ENCODE measurements around the gene EHBP1L1. TPM values are rescaled to one million over a fixed set of nuclear protein-coding genes. Genes with fewer than 3 reads are reported as not detected.

EHBP1L1 gene
- total RNA-seq, 2 experiments from 2014 or later: 94.0 to 99.4 TPM

- CTCF ChIA-PET: interaction anchor here (0.6 to 1.6 kb wide), 4 partner anchors 16 to 177 kb away, joined by 3 to 5 read pairs (median 4); no protein-coding TSS in a partner anchor
- DNase-seq (no peak), ATAC-seq (no peak)
- POLR2A ChIA-PET: interaction anchor here (0.6 to 23.0 kb wide), 7 partner anchors 10 to 334 kb away, joined by 3 to 320 read pairs (median 4); partner anchors contain the start of genes MALAT1, PCNX3 and RELA
- Mint-ChIP-seq H3K9me3 (no peaks in the 10 kb centered on the region), H3K4me1 (ENCODE audit: low read depth) (peaks cover 37% of the 10 kb centered on the region), H3K36me3 (ENCODE audit: low read depth) (peaks cover 64% of the 10 kb centered on the region), H3K27ac (peak overlapping the region; percentile 83), H3K27me3 (no peaks in the 10 kb centered on the region), H3K4me3 (peak overlapping the region; percentile 77)
- intact Hi-C loops (cut with micrococcal nuclease): no loop called here
- TF ChIP-seq CTCF (IDR thresholded peaks at IDR 0.05): no peak
Measured at GRCh38 chr11:65641297-65642013, 65.6 kb downstream of the EHBP1L1 start.

Small RNA genes within 50 kb of the gene (microRNA-seq; reads per million reads assigned to microRNA genes)
- gene MIR4690 (ENCODE audit: borderline microRNAs expressed, borderline replicate concordance): not detected

Other genes with a start within 250 kb of the EHBP1L1 start
- 10 to 100 TPM; 50.3 to 61.5 TPM for gene DPF2, start 242.2 kb upstream of the EHBP1L1 start, total RNA-seq
- 1 to 10 TPM in 1 of 2 experiments, under 1 TPM in 1; 0.65 to 1.4 TPM for gene TIGD3, start 221.3 kb upstream of the EHBP1L1 start, total RNA-seq
- gene SLC25A45, start 193.4 kb upstream of the EHBP1L1 start, total RNA-seq: 10 to 100 TPM; 12.8 to 14.4 TPM
- gene FRMD8, start 189.4 kb upstream of the EHBP1L1 start, total RNA-seq: 10 to 100 TPM; 26.8 to 33.3 TPM
- 100 to 1,000 TPM; 313 to 358 TPM for gene NEAT1, start 153.3 kb upstream of the EHBP1L1 start, total RNA-seq
- gene MALAT1, start 77.0 kb upstream of the EHBP1L1 start, total RNA-seq: 1,000 to 10,000 TPM; 3,856 to 3,869 TPM
- 10 to 100 TPM; 71.5 to 76.8 TPM for gene SCYL1, start 51.0 kb upstream of the EHBP1L1 start, total RNA-seq
- gene LTBP3, start 17.7 kb upstream of the EHBP1L1 start, total RNA-seq: 10 to 100 TPM; 55.4 to 56.0 TPM
- 10 to 100 TPM; 54.3 to 54.7 TPM for gene ZNRD2, start 5.6 kb upstream of the EHBP1L1 start, total RNA-seq
- 10 to 100 TPM; 12.7 to 16.0 TPM for gene FAM89B, start 3.5 kb upstream of the EHBP1L1 start, total RNA-seq
- under 1 TPM in 1 of 2 experiments, not detected in 1; 0.77 TPM for gene KCNK7, start 19.7 kb downstream of the EHBP1L1 start, total RNA-seq
- 10 to 100 TPM; 40.3 to 45.6 TPM for gene MAP3K11, start 38.2 kb downstream of the EHBP1L1 start, total RNA-seq
- gene PCNX3, start 39.7 kb downstream of the EHBP1L1 start, total RNA-seq: 10 to 100 TPM; 34.3 to 34.4 TPM
- gene SIPA1, start 62.0 kb downstream of the EHBP1L1 start, total RNA-seq: 100 to 1,000 TPM; 172 to 180 TPM
- gene RELA, start 86.9 kb downstream of the EHBP1L1 start, total RNA-seq: 10 to 100 TPM; 65.6 to 72.5 TPM
- 10 to 100 TPM; 67.7 to 71.8 TPM for gene KAT5, start 136.2 kb downstream of the EHBP1L1 start, total RNA-seq
- gene RNASEH2C, start 144.7 kb downstream of the EHBP1L1 start, total RNA-seq: 100 to 1,000 TPM; 101 to 109 TPM
- 10 to 100 TPM; 30.9 to 31.1 TPM for gene AP5B1, start 204.9 kb downstream of the EHBP1L1 start, total RNA-seq
- gene OVOL1, start 211.0 kb downstream of the EHBP1L1 start, total RNA-seq: 1 to 10 TPM in 1 of 2 experiments, under 1 TPM in 1; 0.90 to 1.2 TPM

Measured in activated CD8-positive, alpha-beta T cell treated with anti-CD3 and anti-CD28 coated beads for 36 hours (primary cell).